GM21576 (cell line): ENCODE measurements around the gene OPCML.
A peak's percentile ranks its signal among the peaks of the same experiment; 100 is the strongest.

Experiments
- ATAC-seq: cut with Tn5 transposase; IDR thresholded peaks from one replicate; pipeline ENCODE4 v1.9.1; 2021; ENCODE audit warnings: mild to moderate bottlenecking, moderate library complexity; ENCODE audit not compliant: unreplicated experiment

Gene OPCML

DNA sequence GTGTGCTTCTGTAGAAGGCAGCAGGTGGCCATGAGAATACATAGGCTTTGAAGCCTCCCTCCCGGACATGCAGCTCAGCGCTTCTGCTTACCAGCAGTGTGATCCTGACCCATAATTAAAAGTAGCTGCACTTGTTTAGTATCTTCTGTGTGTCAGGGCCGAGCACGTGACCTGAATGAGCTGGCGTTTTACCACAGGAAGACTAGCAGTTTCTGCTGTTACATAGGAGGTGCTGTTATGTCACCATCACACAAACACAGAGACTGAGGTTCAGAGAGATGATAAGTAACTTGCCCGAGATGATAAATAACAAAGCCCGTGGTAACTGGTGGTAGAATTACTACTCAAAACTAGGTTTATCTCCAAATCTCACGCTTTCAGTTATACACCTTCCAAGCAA, 329.5 kb downstream of the OPCML start:
- no peak for ATAC-seq

DNA sequence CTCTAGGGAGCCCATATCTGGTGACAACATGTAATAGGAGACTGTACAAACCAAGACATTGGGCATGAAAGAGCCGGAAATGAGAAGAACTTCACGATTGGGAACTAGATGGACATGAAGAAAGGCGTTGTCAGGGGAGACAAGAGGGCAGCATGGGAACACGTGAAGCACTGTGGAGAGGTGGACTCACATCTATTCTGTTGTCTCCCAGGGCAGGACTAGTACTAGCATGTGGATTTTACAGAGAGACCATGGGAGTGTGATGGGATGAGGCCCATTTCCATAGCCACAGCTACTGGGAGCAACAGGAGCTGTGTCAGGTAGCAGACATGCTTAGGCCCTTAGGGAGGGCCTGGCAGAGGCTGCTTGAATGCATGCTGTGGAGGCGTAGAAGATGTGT, 333.9 kb downstream of the OPCML start:
- no peak for ATAC-seq

DNA sequence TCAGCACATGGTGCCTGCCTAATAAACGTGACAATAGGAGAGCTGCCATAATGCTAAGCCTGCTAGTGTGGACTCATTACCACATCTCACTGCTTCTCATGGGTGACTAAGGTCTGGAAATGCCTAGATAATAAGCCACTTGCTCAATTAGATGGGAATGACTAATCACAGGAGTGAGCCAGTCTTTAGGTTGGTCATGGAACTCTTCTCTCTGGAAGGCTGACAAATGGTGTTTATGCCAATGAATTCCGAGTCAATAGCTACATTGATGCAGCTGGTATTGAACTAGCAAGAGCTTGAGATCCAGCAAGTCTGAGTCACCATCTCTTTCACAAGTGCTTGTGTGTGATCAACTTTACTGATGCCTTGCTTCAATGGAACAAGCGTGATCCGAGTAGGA, 334.9 kb downstream of the OPCML start:
- no peak for ATAC-seq

DNA sequence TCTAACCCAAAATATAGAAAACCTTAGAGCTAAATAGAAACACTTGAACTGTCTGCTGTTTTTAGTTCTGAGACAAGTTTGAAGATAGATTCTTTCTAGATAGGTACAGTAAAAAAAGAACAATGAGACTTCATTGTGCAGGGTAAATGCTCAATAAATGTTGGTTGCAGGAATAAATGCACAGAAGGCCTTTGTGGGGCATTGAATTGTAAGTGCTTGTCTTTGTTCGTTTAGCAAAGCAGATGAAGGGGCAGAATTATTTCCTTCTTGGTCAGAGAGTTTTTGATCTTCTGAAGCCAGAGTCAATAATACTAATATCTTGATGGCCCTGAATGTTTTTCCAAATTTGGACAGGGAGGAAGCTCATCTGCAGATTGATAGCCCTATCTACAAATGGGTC, 340.4 kb downstream of the OPCML start:
- ATAC-seq = no peak

DNA sequence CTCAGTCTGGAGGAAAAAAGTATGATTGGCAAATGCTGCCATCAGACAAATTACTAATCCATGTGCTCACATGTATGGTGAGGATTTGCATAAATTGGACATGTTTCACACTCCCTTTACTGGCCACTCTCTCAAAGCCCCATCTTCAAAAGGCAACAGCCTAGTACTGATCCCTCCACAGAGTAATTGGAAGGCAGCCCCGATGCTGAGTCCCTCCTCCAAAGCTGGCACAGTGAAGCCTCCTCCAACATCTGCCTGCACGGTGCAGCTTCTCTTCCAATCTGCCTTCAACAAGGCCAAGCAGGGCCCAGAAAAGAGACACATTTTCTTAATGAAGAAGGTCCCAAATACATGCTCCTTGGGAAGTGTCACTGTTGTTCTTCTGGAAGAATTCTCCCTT, 350.6 kb downstream of the OPCML start:
- ATAC-seq = no peak

DNA sequence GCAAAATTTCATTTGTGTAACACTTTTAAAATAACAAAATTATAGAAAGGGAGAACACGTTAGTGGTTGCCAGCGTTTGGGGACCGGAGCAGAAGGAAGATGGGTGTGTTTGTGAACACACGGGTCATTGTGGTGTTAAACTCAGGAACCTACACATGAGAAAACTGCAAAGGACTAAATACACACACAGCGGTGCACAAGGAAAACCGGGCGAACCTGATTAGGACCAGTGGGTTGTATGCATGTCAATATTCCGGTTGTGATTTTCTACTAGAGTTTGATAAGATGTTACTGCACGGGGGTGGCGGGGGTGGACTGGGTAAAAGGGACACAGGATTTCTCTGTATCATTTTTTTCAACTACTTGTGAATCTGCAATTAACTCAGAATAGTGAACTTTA, 351.2 kb downstream of the OPCML start:
- ATAC-seq = no peak

DNA sequence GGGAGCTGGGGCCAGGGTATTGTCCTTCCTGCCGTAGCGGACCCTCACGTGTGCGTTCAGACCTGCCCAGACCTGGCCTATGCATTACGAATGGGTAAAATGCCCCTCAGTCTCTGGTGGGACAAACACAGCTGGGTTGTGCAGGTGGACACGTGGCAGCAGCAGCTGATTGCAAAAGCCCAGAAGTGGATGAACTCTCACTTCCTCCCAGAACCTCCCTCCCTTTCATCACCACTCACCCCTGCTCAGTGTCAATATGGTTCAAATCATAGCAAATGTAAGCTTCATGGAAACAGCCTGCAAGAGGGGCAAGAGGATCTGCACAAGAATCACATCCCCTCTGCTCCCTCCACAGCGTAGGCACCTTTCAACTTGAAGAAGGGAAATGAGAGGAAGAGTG, 352.1 kb downstream of the OPCML start:
- ATAC-seq = no peak

DNA sequence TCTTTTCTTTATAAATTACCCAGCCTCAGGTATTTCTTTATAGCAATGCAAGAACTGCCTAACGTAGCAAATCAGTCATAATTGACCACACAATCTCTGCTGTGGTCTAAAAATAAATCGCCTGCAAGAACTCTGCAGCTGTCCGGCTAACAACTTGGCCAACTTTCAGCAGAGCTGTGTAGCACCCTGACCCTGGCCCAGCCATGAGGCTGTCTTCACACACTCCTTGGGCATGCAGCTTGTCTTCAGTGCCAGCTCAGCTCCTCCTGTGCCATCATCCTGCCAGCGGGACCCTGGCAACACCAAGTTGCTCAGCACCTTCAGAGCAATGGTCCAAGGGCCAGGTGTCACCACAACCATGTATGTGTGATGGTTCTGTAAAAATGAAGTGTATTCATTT, 355.6 kb downstream of the OPCML start:
- ATAC-seq = no peak

DNA sequence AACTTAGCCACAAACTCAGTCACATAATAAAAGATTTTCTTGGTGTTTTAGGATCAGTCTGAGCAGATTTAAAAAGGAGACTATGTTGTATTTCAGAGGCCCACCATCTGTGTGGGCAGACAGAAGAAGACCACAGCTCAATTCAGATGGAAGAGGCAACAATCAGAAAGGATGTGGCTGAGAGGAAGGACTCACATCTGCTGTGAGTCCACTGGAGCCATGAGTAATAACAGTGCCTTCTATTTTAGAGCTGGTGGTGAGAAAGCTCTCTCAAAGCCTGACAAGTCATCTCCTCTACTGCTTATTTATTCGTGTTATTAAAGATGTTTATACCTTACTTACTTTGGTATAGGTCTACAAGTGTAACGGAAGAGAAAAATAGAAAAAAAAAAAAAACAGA, 357.2 kb downstream of the OPCML start:
- peak; percentile 75 for ATAC-seq

DNA sequence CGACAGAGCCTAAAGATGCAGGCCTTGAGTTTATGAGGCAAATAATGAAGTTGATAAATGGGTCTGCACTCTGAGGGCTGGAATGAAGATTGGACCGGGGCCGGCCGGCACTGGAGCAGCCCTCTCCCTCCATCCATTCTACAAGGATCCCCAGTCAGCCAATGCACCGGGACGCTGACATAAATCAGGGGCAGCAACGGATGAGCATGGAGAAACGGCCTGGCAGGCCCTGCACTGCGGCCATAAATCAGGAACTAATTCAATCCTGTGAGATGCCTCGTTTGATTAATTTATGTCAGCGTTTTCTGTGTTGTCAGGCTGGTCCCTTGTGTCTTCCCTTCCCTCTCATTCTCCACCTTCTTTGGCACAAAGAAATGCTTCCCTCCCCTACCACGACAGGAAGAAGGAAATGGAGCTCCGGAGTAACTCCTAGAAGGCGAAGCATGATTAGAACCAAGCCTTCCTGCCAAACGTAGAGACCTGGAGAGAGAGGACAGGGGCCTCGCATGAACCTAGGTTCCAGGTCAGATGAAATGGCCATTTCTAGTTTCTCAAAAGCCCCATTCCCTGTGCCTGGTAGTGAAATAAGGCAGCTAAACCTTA, 358.4 kb downstream of the OPCML start:
- no peak for ATAC-seq

DNA sequence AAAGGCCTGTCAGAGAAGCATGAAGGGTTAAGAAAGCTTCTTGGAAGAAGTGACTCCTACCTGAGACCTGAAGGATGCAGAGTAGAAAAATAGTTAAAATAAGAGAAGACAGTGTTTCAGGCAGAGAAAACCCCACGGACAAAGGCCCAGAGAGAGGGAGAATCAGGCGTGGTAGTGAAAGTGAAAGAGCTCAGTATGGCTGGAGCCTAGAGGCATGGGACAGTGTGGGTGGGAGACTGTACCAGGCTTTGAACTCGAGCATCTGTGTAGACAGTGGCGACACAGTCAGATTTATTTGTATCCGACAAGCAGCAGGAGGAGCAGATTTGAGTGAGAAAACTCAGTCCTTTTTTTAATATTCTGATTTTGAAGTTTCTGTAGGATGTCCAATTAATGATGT, 360.0 kb downstream of the OPCML start:
- no peak for ATAC-seq

DNA sequence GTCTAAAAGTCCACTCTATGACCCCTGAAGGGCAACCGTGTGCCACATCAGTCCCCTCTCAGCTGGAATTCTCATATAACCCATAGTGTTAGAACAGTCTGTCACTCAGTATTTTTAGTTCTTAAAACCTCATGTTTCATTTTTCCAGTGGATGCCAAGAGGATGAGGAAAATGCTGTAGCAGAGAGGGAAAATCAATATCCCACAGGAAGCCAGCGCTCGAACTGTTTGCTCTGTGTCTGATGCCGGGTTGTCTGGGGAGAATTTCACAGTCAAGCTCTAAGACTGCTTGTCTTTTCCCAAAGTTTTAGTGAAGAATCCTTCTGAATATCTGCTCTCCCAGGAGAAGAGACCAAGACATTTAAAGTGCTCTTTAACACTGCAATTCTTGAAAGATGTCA, 360.9 kb downstream of the OPCML start:
- no peak for ATAC-seq

DNA sequence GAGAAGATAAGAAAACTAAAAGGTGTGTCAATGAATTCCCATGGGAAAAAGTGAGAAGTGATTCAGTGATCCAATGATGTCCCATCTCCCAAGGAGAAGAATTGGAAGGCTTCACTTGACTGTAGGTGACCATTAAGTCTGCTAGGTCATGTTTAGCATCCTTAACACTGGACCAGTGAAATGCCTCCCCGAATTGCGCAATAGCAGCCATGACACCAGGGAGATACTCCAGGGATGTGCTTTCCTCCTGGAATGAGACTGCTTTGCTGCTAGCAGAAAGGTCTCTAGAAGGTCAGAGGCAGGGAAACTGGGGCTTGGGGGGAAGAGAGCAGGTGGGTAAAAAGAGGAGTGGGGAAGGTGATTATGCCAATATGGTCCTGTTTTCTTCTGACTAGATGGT, 364.3 kb downstream of the OPCML start:
- ATAC-seq = no peak

DNA sequence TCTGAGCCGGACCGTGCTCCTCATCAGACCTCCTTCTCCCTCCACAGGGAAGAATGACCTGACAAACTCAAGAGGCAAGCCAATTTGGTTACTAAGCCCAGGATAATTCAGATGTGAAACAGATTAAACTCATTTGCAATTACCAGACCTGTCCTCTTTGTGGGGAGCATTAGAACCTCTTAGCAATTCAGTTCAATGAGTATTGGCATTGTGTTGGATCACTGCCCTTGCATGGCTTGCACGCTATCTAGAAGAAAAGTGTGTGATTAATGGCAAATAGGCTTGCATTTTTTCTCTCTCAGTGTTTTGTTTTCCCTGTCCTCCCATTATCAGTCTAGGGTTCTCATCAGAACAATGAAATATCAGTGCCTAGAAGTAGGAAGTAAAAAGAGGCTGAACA, 365.6 kb downstream of the OPCML start:
- no peak for ATAC-seq

DNA sequence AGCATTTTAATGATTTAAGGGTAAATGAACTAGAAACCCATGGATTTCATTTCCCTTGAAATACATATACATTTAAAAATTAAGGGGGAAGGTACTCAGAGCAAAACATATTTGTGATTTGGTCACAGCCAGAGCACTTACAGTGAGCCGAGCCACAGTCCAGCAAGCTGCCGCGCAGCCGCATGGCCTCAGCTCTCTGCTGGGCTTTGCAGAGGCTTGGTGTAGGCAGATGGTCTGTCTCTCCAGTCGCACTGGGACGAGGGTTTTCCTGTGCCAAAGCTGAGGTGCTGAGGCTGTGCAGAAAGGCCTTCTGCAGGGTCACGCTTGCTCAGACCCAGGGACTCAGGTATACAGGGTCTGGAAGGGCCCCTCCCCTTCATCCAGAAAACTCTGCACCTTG, 367.3 kb downstream of the OPCML start:
- no peak for ATAC-seq

DNA sequence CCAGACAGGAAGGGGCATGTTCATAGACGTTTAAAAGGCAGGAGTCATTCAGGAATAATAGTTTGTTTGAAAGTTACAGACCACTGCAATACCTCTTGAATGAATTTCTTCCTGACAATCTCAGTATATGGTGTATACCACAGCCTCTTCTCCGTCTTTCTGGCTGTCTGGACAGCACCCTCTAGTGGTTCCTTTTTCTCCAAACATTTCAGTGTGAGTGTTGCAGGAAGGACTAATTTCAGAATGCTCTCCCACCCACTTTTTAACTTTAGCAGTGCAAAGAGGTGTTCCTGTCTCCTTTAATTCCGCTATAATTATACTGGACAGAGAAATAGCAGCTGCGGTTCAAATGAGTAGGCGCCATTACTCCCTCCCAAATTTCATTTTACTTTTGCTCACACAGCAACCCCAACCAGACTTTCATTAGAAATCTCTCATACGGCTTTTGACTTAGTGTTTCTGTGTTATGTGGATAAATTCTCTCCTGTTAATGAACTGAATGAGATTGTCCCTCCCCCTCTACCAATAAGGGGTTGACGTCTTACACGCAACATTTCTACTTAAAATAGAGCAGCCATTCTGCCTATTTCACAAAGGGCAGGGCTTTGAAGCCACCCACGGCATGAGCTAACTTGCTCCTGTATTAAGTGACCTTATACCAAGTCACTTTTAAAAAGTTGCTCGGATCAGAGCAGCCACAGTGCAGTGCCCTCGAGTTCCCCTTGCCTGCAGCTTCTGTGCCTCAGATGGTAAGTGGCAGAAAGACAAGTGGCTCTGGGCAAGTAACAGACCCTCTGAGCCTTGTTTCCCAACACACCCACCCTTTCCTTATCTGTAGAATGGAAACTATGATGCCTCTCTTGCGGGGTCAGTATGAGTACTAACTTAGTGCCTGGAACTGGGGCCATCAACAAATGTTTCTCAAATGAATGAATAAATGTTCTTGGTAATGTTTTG, 368.6 kb downstream of the OPCML start:
- peak; percentile 78 for ATAC-seq

DNA sequence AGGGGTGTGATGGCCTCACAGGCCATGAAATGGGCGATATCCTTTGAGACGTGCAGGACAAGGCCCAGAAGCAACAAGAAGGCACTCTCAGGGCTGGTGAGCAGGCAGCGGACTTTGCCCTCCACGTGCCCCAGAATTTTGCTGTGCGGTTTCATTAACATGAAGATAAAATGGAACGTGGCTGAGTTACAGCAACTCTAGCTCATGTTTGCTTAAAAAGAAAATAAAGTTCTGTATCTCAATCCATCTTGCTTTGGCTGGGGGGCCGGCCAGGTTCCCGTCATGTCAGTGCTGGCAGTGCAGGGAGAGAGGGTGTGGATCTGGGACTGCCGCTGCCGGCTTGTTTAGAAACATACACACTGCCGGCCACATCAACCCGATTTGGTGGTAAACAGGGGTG, 370.1 kb downstream of the OPCML start:
- no peak for ATAC-seq

DNA sequence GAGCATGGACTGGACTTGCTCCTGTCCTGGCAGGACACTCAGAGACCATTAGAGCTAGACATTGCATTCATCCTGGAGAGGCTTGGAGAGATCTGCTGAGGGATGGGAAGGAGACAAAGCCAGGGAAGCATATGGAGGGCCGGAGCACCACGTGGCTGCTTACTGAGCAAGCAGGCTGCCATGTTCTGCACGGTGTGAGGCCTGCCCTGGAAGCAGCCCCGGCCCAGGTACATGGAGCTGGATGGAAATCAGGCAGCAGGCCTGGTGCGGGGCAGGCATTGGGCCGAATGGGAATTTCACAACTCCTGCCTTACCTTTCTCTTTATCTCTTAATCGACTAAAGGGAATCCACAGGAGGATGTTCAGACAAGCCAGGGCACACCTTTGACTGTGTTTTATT, 371.5 kb downstream of the OPCML start:
- ATAC-seq = no peak

DNA sequence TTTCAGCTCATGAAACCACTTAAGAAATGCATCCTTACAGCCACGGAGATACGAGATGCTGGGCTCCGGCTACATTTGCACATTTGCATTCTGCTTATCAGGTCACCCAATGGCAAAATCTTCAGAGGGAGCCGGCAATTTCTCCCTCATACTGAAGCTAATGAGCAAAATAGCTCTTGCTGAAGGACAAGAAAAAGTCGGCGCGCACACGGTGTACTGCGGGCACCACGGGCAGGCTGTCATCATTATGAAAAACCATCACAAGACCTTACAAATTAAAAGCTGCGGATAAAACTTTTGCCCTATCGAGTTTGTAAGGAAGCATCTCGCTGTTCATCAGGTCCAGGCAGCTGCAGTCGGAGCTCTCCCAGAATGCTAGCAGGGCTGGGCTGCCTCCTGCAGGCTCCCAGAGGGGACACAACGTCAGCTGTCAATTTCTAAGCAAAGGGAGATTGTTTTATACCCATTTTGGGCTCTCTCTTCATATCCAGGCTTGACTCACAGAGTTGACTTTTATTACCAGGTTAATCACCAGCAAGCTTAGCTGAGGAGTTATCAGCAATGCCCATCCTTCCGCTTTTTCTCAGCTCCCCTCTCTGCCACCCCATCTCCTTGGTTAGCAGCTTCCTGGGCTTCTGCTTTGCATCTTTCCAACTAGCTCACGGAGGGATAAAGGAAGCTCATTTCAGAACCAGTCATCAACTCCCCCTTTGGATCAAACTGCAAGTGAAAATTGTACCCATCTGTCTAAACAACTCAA, 375.1 kb downstream of the OPCML start:
- no peak for ATAC-seq

DNA sequence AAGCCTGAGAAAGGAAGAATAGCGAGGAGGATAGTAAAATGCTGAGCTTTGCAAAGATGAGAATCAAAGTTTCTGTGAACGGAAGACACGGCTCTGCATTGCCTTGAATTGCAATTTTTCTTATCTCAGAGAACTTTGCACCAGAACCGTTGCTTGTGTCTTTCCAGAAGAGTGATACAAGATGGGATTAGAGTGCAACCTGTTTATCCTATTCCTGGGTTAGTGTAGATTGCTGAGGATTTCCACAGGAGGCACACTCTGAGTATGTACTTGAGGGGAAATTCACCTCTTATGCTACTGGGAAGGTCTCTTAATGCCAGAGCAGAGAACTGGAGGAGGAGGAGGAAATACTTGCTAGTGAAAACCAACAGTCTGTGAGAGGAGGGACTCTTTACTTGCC, 377.5 kb downstream of the OPCML start:
- ATAC-seq = no peak

DNA sequence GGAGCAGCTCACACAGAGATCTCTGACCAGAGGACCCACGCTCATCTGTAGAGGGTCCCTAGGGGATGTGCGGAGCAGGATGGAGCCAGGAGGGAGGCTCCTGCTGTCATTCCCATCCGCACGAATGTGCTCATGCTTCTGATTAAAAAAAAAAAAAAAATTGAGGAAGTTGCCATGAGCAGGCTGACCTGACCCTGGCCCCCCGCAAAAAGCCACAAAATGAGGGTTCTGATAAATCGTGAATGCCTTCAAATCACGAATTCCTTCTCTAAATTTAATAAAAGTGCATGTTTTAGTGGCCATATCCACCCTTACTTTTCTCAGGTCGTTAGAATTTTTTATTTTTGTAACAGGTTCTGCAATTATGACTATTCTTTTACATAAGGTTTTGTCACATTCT, 378.2 kb downstream of the OPCML start:
- no peak for ATAC-seq

DNA sequence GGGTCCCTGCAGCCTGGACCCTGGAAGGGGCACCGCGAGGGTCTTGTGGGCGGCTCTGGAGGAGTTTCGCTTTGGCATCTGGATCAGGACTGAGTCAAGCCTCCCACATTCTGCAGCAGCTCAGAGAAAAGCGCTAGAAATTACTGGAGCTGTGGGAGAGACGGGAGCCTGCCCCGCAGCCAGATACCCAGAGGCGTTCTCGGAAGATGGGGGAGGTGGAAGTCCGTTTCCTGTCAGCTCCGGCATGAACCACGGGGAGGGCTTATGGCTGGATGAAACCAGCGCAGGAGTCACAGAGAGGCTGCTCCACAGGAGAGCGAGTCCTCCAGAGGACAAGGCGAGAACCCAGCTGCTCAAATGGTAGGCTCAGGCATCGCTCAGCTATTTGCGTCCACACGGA, 379.3 kb downstream of the OPCML start:
- no peak for ATAC-seq
